A172 (cell line): ENCODE data around the gene MGAT4B. TPM values are rescaled to one million over a fixed set of nuclear protein-coding genes. Genes with fewer than 3 reads are reported as not detected.

Experiments
- DNase-seq: peaks from one replicate; pipeline ENCODE4 v3.0.0-alpha.2; 2015; ENCODE audit warnings: low spot score
- total RNA-seq: library from RNA; depleted of rRNA; stranded (reverse); fragments of >200 nt; shearing (Covaris generic); gene quantifications from 2 replicates; pipeline ENCODE4 v1.2.3, GENCODE V29; 2014

Gene MGAT4B
- total RNA-seq, 1 experiment from 2014 or later = 377 TPM

GRCh38 chr5:179825655-179826182, 19.1 kb upstream of the MGAT4B start:
- no peak for DNase-seq

GRCh38 chr5:179824745-179825112, 18.1 kb upstream of the MGAT4B start:
- no peak for DNase-seq

DNA sequence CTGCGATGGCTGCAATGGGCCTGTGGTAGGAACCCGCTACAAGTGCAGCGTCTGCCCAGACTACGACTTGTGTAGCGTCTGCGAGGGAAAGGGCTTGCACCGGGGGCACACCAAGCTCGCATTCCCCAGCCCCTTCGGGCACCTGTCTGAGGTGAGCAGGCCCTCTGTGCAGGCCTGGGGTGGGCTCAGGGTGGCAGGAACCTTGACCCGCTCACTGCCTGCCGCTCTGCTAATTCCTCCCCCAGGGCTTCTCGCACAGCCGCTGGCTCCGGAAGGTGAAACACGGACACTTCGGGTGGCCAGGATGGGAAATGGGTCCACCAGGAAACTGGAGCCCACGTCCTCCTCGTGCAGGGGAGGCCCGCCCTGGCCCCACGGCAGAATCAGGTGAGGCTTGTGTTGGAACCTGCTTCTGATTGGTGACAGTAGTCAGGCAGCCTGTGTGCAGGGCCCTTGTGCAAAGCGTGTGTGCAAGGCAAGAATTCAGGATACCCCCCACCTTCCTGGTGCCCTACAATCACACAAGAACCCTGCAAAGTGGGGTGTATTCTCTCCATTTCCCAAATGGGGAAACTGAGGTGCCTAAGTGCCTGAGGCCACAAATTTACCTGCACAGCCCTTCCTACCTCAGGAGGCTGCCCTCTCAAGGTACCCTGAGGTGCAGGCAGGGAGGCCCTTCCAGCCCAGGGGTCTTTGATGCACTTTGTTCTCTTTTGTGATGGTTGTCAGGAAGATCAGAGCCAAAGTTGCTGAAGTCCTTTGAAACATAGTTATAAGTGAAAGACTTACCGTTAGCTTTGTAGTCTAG, 17.5 kb upstream of the MGAT4B start:
- DNase-seq = no peak

DNA sequence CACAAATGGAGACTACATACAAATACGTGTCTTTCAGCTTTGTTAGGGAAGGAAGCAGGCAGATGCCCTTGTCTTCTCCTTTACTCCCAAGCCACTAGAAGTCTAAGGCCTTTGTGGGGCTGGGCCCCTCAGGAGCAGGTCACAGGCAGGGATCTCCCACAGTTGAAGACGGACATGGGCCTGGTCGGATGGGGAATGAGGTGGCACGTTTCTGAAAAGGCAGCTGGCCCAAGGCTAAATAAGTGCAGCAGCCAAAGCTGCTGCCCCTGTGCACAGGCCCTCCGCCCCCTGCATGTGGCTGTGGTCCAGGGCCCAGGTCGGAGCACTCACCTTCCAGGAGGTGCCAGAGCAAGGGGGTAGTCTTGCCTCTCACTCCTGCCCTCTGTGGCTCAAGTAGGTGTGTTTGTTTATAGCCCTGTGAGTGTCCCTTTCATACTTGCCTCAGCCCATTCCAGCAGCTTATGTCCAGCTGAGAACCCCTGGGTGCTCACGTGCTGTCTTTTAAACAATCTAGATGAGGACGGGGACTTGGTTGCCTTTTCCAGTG, 15.9 kb upstream of the MGAT4B start:
- no peak for DNase-seq

DNA sequence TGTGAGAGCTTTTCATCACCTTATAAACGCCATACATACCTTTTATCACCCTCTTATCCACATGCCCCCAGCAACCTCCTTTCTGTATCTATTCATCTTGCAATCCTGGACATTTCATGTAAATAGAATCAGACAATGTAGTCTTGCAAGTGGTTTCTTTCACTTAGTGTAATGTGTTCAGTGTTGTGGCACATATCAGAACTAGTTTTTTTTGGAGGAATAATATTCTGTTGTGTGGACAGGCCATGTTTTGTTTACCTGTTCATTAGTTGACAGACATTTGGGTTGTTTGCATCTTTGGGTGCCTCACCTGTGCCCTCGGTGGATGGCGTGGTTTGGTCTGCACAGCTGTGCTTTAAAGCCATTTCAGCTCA, 15.4 kb upstream of the MGAT4B start:
- no peak for DNase-seq

- peak; percentile 97 for DNase-seq
Observed at GRCh38 chr5:179821298-179822058, 14.8 kb upstream of the MGAT4B start.

DNA sequence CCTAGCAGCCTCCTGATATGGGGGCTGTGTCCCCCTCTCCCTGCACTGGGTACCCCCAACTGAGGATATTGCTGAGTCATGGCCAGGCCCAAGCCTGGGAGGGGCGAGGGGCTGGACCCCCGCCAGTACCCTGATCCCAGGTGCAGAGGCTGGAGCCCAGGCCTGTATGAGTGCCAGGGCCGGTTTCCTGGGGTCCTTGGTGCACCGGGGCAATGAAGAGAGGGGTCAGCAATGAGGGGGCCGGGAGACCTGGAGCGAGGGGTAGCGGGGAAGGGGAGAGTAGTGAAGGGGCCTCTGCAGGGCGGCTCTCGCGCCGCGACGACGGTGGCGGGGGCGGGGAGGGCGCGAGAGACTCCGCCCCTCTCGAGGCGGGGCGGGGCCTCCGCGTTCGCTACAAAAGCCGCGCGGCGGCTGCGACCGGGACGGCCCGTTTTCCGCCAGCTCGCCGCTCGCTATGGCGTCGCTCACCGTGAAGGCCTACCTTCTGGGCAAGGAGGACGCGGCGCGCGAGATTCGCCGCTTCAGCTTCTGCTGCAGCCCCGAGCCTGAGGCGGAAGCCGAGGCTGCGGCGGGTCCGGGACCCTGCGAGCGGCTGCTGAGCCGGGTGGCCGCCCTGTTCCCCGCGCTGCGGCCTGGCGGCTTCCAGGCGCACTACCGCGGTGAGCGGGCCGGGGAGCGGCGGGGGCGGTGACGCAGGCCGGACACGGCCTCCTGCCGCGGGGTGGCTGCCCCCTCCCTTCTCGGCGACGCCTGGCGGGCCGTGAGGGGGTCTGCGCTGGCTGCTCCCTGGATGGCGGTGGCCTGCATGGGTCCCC, 14.0 kb upstream of the MGAT4B start, which contains the start of gene SQSTM1:
Gene SQSTM1, plus strand, starts transcription at position 423 of the 815 bp plus-strand sequence. Its CDS starts 32 bp downstream, at position 455.
- peak; percentile 74 for DNase-seq

DNA sequence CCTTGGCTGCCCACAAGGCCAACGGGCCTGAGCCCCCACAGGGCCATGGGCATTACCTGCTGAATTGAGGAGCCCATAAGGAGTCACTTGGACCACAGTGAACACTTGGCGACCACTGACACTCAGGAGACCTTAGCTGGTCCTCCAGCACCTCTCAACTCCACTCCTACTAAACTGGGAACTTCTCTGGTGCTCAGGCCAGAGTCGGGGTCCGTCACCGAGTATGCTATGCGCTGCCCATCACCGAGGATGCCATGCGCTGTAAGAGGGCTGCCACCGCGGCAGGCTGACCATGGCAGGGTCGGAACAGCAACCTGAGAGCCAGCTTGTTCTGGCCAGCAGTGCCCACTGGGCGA, 13.4 kb upstream of the MGAT4B start:
- no peak for DNase-seq

DNA sequence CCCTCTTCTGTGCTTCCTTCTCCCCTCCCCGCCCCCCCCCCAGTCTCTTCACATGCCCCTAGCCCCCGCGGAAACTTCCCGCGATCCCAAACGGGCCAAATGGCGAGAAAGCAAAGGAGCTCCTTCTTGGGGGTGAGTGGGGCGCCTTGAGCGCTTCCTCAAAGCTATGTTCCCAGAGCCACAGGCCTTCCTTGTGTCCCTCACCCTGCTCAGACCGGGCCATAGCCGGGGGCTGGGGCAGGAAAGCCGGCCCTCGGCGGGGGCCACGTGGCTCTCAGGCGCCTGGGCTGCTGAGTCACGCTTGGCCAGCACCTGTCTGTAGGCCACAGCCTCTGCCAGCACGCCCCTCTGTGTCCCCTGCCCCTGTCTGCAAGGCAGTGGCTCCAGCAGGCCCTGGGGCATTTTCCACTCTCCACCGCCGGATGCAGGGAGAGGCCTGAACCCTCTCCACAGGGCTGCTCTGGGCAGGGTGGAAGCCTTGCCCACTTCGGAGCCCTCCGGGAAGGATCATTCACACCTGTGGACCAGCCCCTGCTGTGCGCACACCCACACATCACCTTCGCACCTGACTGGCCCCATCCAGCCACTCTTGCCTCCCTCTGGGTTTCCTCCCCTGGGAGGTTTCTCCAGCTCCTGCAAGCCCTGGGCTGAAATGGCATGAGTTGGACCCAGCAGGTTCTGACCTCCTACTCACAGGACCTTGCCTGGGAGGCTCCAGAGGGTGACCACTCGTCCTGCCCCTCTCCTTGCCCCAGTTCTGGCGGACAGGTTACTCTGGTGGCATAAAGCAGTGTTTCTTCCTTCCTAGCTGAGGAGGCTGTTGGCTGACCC, 12.8 kb upstream of the MGAT4B start:
- peak; percentile 92 for DNase-seq

DNA sequence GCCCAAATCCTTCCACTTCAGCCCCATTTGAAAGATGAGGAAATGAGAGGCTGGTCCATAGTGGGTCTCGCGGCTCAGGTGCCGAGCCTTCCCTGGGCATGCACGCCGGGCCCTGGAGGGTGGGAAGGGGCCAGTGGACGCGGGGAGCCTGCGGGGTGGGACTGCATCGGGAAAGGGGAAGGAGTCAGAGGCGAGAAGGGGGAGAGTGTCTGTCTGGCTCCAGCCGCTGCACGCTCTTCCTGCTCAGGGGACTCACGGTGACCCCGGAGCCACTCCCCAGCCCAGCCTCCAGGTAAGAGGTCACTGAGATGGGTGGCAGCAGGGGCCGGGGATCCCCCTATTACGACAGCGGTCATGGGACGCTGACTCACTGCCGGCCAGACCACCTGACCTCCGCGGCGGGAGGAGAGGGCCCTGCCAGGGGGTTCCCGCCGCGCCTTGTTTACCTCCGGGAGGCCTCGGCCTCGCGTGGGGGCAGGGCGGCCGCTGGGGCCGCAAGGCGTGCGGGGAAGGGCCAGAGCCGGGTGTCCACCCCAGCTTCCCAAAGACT, 12.2 kb upstream of the MGAT4B start:
- peak; percentile 99 for DNase-seq

DNA sequence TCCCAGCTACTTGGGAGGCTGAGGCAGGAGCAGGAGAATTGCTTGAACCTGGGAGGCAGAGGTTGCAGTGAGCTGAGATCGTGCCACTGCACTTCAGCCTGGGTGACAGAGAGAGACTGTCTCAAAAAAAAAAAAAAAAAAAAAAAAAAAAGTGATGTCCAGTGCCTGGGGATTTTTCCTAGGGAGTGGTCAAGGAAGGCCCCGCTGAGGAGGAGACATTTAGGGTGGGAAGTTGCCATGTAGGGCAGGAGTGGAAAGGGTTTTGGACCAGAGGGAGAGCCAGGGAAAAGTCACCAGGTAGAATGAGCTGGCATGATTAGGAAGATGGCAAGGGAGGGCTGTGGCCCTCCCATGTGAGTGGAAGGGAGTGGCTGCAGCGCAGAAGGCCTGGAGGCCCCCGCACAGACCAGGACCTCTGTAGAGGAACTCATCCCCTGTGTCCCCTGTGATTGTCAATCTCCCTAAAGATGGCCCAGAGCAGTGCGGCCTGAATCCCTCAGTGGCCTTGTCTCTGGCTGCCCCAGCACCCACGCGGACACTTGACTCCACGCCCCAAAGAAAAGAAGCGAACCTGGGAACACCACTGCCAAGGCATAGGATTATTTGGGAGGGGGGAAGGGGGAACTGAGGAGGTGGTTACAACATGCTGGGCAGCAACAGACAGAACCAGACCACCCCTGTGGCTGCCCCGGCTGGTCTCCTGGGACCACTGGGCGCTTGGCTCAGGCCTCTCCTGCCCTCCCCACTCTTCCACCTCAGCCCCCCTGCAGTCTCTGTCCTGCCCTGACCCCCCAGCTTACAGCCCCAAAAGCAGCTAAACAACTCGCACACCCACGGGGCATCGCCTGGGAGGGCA, 11.5 kb upstream of the MGAT4B start:
- peak; percentile 72 for DNase-seq

GRCh38 chr5:179817470-179817840, 10.8 kb upstream of the MGAT4B start:
- no peak for DNase-seq

GRCh38 chr5:179816796-179817469, 10.3 kb upstream of the MGAT4B start:
- DNase-seq = no peak

- no peak for DNase-seq
Observed at GRCh38 chr5:179816401-179816795, 9.7 kb upstream of the MGAT4B start.

DNA sequence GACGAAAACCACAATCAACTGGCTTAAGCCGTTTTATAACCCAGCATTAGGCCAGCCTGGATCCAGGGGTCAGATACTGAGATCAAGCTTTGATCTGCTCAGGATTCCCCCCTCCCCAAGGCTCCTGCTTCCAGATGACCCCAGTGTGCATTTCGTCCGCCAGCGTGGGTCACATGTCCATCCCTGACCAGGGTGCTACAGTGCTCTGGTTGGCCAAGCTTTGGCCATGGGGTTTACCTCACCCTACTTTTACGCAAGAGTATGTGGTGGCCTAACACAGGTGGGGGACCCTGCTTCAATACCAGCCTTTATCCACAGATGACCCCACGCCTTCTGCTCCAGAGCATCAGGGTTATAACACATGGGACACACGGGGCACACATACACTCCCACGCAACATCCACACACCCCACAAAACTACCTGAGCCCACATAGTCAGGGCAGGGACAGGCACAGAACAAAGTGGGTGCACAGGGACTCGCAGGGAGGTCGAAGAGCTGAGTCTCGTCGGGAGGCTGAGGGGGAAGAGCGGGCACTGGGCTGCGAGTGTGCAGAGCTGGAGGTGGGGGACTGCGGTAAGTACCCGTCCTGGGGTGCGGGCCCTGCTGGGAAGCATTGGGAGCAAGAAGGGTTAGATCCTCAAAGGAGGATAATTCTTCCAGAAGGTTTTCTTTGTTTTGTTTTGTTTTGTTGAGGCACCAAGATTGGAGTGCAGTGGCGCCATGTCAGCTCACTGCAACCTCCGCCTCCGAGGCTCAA, 9.0 kb upstream of the MGAT4B start:
- no peak for DNase-seq

DNA sequence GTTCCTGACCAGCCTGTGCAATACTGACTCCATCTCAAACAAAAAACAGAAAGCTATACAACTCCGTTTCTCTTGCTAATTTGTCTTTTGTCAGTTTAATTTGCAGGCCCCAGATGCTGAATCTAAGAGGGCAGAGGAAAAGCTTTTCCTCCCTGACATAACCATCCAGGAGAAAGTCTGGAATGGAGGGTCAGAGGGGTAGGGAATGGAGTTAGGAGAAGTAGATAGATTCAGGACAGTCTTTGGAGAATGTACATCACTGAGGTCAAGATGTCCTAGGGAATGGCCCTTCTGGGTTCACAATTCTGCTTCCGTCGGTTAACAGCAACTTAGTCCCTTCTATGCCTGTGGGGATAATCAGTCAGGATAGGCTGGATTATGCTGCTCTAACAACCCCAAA, 7.4 kb upstream of the MGAT4B start:
- DNase-seq = no peak

DNA sequence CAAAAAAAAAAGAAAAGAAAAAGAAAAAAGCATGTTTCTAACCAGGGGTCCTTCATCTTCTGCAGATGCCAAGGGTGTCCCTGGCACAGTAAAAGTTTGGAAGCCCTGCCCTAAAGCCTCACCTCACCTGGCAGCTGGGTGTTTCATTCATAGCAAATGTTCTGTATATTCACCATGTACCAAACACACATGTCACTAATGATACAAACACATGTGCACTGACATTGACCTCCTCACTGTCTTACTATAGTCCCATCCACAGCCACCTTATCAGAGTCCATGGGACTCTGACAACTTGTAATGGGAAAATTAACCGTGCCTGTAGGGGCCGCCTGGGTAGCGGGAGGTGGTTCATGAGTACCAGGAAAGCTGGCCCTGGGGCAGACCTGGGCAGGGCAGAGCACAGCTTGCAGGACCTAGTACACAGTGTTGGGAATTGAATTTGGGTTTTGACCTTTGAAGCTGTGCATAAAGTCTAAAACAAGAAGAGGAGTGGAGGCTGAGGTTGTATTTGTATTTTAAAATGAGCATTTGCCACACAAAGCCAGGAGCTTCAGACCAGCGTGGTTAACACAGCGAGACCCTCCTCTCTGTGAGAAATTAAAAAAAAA, 6.4 kb upstream of the MGAT4B start:
- no peak for DNase-seq
